ENCODE results near the gene MACROD2. TPM values are rescaled to one million over a fixed set of nuclear protein-coding genes. Genes with fewer than 3 reads are reported as not detected.

MACROD2 gene
- total and polyA plus RNA-seq, 4 donors = 13.0 to 67.1 (median 20.7) TPM

- no peaks in the 10 kb centered on the region for H3K4me1 ChIP-seq (ENCODE audit: control insufficient read depth in 5 of 5, insufficient read depth in 5 of 5, low read length in 5 of 5)
- H3K27ac ChIP-seq (ENCODE audit: low read depth in 1 of 2, low read length in 1 of 2) = no peak overlapping the region
- H3K9me3 ChIP-seq (ENCODE audit: control insufficient read depth in 4 of 4, insufficient read depth in 3 of 4, low read length in 3 of 4) = peaks cover 0 to 2% (median 0%) of the 10 kb centered on the region in 4 donors
- WGBS, 2 donors = 24 to 44% methylated on average over 1 of the region's 1 CpG
- H3K36me3 ChIP-seq (ENCODE audit: control insufficient read depth in 4 of 4, insufficient read depth in 4 of 4, low read length in 4 of 4) = no peaks in the 10 kb centered on the region
- no peak overlapping the region for H3K9ac ChIP-seq (ENCODE audit: insufficient read depth in 1 of 2, low read length in 2 of 2)
- DNase-seq = no peak
- ATAC-seq (ENCODE audit: insufficient read depth, low FRiP score) = no peak
- no peak overlapping the region for H3K4me3 ChIP-seq
- TF ChIP-seq CTCF (IDR thresholded peaks at IDR 0.05; ENCODE audit: control extremely low read depth, extremely low read depth) = no peak
- no peaks in the 10 kb centered on the region for H3K27me3 ChIP-seq (ENCODE audit: control insufficient read depth in 3 of 3, insufficient read depth in 3 of 3, low read length in 2 of 3)
Measured at GRCh38 chr20:15842872-15843271, 1847.6 kb downstream of the MACROD2 start.

GRCh38 chr20:15843777-15844176 is 1848.5 kb downstream of the MACROD2 start:
- Histone ChIP-seq H3K27me3 (ENCODE audit: control insufficient read depth in 3 of 3, insufficient read depth in 3 of 3, low read length in 2 of 3) (no peaks in the 10 kb centered on the region), H3K4me1 (ENCODE audit: control insufficient read depth in 5 of 5, insufficient read depth in 5 of 5, low read length in 5 of 5) (no peaks in the 10 kb centered on the region), H3K9ac (ENCODE audit: insufficient read depth in 1 of 2, low read length in 2 of 2) (no peak overlapping the region), H3K4me3 (no peak overlapping the region), H3K9me3 (ENCODE audit: control insufficient read depth in 4 of 4, insufficient read depth in 3 of 4, low read length in 3 of 4) (peaks cover 0 to 2% (median 0%) of the 10 kb centered on the region in 4 donors), H3K27ac (ENCODE audit: low read depth in 1 of 2, low read length in 1 of 2) (no peak overlapping the region), H3K36me3 (ENCODE audit: control insufficient read depth in 4 of 4, insufficient read depth in 4 of 4, low read length in 4 of 4) (no peaks in the 10 kb centered on the region)
- WGBS, 2 donors = 81 to 87% methylated on average over 1 of the region's 1 CpG
- TF ChIP-seq CTCF (IDR thresholded peaks at IDR 0.05; ENCODE audit: control extremely low read depth, extremely low read depth) = no peak
- ATAC-seq (ENCODE audit: insufficient read depth, low FRiP score) (no peak), DNase-seq (no peak)

- no peaks in the 10 kb centered on the region for H3K4me1 ChIP-seq (ENCODE audit: control insufficient read depth in 5 of 5, insufficient read depth in 5 of 5, low read length in 5 of 5)
- no peak overlapping the region for H3K9ac ChIP-seq (ENCODE audit: insufficient read depth in 1 of 2, low read length in 2 of 2)
- H3K27ac ChIP-seq (ENCODE audit: low read depth in 1 of 2, low read length in 1 of 2) = no peak overlapping the region
- no peaks in the 10 kb centered on the region for H3K27me3 ChIP-seq (ENCODE audit: control insufficient read depth in 3 of 3, insufficient read depth in 3 of 3, low read length in 2 of 3)
- TF ChIP-seq CTCF (IDR thresholded peaks at IDR 0.05; ENCODE audit: control extremely low read depth, extremely low read depth) = no peak
- H3K4me3 ChIP-seq = no peak overlapping the region
- 85 to 90% methylated on average over 8 of the region's 8 CpGs for WGBS, 2 donors
- ATAC-seq (ENCODE audit: insufficient read depth, low FRiP score) (no peak), DNase-seq (no peak)
- no peaks in the 10 kb centered on the region for H3K36me3 ChIP-seq (ENCODE audit: control insufficient read depth in 4 of 4, insufficient read depth in 4 of 4, low read length in 4 of 4)
- no peaks in the 10 kb centered on the region for H3K9me3 ChIP-seq (ENCODE audit: control insufficient read depth in 4 of 4, insufficient read depth in 3 of 4, low read length in 3 of 4)
Measured at GRCh38 chr20:15847196-15847784, 1852.0 kb downstream of the MACROD2 start.

GRCh38 chr20:15848126-15848525 is 1852.8 kb downstream of the MACROD2 start:
- Histone ChIP-seq H3K4me1 (ENCODE audit: control insufficient read depth in 5 of 5, insufficient read depth in 5 of 5, low read length in 5 of 5) (no peaks in the 10 kb centered on the region), H3K27me3 (ENCODE audit: control insufficient read depth in 3 of 3, insufficient read depth in 3 of 3, low read length in 2 of 3) (no peaks in the 10 kb centered on the region), H3K27ac (ENCODE audit: low read depth in 1 of 2, low read length in 1 of 2) (no peak overlapping the region), H3K36me3 (ENCODE audit: control insufficient read depth in 4 of 4, insufficient read depth in 4 of 4, low read length in 4 of 4) (no peaks in the 10 kb centered on the region), H3K9me3 (ENCODE audit: control insufficient read depth in 4 of 4, insufficient read depth in 3 of 4, low read length in 3 of 4) (no peaks in the 10 kb centered on the region), H3K9ac (ENCODE audit: insufficient read depth in 1 of 2, low read length in 2 of 2) (no peak overlapping the region), H3K4me3 (no peak overlapping the region)
- DNase-seq (no peak), ATAC-seq (ENCODE audit: insufficient read depth, low FRiP score) (no peak)
- TF ChIP-seq CTCF (IDR thresholded peaks at IDR 0.05; ENCODE audit: control extremely low read depth, extremely low read depth) = no peak
- 83 to 93% methylated on average over 3 of the region's 3 CpGs for WGBS, 2 donors

Data from lung (tissue), 12 donors.